Neural crest cell (in vitro differentiated cells): ENCODE data around the gene DDX46. TPM values are rescaled to one million over a fixed set of nuclear protein-coding genes. Genes with fewer than 3 reads are reported as not detected.
A peak's percentile ranks its signal among the peaks of the same experiment; 100 is the strongest.

ENCODE experiments used
- DNase-seq: peaks from one replicate; pipeline ENCODE4 v3.0.0; 2021; ENCODE audit warnings: low read depth, mixed read lengths, low spot score
- H3K27ac Mint-ChIP-seq: one replicate; pipeline ENCODE4 v1.8.0; 2021; ENCODE audit warnings: mild to moderate bottlenecking, mixed read lengths; ENCODE audit not compliant: unreplicated experiment
- H3K27me3 Mint-ChIP-seq: 2 replicates; pipeline ENCODE4 v1.8.0; 2021; ENCODE audit warnings: low read depth, mild to moderate bottlenecking, mixed read lengths
- H3K36me3 Mint-ChIP-seq: 2 replicates; pipeline ENCODE4 v1.8.0; 2021; ENCODE audit warnings: low read depth, mild to moderate bottlenecking, mixed read lengths
- H3K4me1 Mint-ChIP-seq: 2 replicates; pipeline ENCODE4 v1.8.0; 2021; ENCODE audit warnings: mixed read lengths
- H3K4me3 Mint-ChIP-seq: one replicate; pipeline ENCODE4 v1.8.0; 2021; ENCODE audit warnings: mild to moderate bottlenecking, mixed read lengths
- H3K9me3 Mint-ChIP-seq: 2 replicates; pipeline ENCODE4 v1.8.0; 2021; ENCODE audit warnings: mixed read lengths
- total RNA-seq: library from RNA; stranded (reverse); gene quantifications from 2 replicates; pipeline ENCODE4 v1.2.1, GENCODE V29; 2021
- TF ChIP-seq, protein P1 (sequence below): fragments of 200-600 bp; sonication (generic); conservative IDR thresholded peaks from 2 replicates; pipeline ENCODE4 v1.5.0; 2021; ENCODE audit warnings: antibody characterized with exemption, mild to moderate bottlenecking

DDX46 gene
- total RNA-seq, 1 donor from 2014 or later: 78.5 TPM

DNA sequence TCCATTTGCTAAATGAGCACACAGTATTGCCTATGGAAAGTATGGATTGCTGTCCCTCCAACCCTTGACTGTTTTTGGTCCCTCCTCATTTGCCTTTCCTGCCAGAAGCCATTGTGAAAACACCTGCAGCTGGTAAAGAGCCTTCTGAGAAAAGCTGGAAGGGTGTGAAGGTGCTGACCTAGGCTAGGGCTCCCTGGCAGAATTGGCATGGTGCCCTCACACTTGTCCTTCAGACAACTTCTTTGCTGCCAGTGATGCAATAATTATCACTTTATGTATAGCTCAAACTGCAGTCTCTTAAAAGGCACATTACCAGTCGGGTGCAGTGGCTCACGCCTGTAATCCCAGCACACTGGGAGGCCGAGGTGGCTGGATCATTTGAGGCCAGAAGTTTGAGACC lies 119.8 kb downstream of the DDX46 start:
- no peaks in the 10 kb centered on the region for H3K27me3 Mint-ChIP-seq
- no peaks in the 10 kb centered on the region for H3K9me3 Mint-ChIP-seq
- H3K27ac Mint-ChIP-seq: no peak overlapping the region
- peaks cover 29% of the 10 kb centered on the region for H3K4me1 Mint-ChIP-seq
- TF ChIP-seq, protein P1, sequence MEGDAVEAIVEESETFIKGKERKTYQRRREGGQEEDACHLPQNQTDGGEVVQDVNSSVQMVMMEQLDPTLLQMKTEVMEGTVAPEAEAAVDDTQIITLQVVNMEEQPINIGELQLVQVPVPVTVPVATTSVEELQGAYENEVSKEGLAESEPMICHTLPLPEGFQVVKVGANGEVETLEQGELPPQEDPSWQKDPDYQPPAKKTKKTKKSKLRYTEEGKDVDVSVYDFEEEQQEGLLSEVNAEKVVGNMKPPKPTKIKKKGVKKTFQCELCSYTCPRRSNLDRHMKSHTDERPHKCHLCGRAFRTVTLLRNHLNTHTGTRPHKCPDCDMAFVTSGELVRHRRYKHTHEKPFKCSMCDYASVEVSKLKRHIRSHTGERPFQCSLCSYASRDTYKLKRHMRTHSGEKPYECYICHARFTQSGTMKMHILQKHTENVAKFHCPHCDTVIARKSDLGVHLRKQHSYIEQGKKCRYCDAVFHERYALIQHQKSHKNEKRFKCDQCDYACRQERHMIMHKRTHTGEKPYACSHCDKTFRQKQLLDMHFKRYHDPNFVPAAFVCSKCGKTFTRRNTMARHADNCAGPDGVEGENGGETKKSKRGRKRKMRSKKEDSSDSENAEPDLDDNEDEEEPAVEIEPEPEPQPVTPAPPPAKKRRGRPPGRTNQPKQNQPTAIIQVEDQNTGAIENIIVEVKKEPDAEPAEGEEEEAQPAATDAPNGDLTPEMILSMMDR: no peak
- no peak for DNase-seq
- H3K4me3 Mint-ChIP-seq: peak overlapping the region; percentile 64
- peaks cover 8% of the 10 kb centered on the region for H3K36me3 Mint-ChIP-seq

- DNase-seq: no peak
- H3K27ac Mint-ChIP-seq: no peak overlapping the region
- peak overlapping the region; percentile 56 for H3K4me3 Mint-ChIP-seq
- TF ChIP-seq, protein P1: no peak
- H3K27me3 Mint-ChIP-seq: no peaks in the 10 kb centered on the region
- H3K9me3 Mint-ChIP-seq: no peaks in the 10 kb centered on the region
- H3K4me1 Mint-ChIP-seq: peaks cover 29% of the 10 kb centered on the region
- peaks cover 8% of the 10 kb centered on the region for H3K36me3 Mint-ChIP-seq
Measured at GRCh38 chr5:134879456-134879855, 120.9 kb downstream of the DDX46 start.

Other genes starting within 250 kb of the DDX46 start
- 2.1 and 2.4 TPM in 2 replicates for gene JADE2, start 233.1 kb upstream of the DDX46 start, total RNA-seq
- 33.5 and 34.3 TPM in 2 replicates for gene SAR1B, start 126.0 kb upstream of the DDX46 start, total RNA-seq
- gene SEC24A, start 110.0 kb upstream of the DDX46 start, total RNA-seq: 21.6 and 22.2 TPM in 2 replicates
- gene CAMLG, start 20.2 kb upstream of the DDX46 start, total RNA-seq: 43.4 and 43.8 TPM in 2 replicates
- gene C5orf24, start 87.2 kb downstream of the DDX46 start, total RNA-seq: 57.4 and 61.9 TPM in 2 replicates
- gene TXNDC15, start 115.6 kb downstream of the DDX46 start, total RNA-seq: 40.6 and 47.0 TPM in 2 replicates
- 11.8 and 12.1 TPM in 2 replicates for gene PCBD2, start 146.4 kb downstream of the DDX46 start, total RNA-seq
- gene CATSPER3, start 209.1 kb downstream of the DDX46 start, total RNA-seq: 0.36 and 0.54 TPM in 2 replicates